HCT116 (cell line): ENCODE results near the gene CDC42BPB. TPM values are rescaled to one million over a fixed set of nuclear protein-coding genes. Genes with fewer than 3 reads are reported as not detected.
A peak's percentile ranks its signal among the peaks of the same experiment; 100 is the strongest.
"Not testable (repeated sequence)": the region's sequence is repeated elsewhere in the genome, so short reads cannot be mapped to it uniquely, and the experiment has no call there.

Source experiments
- ATAC-seq: fragments of 200-7000 bp; cut with Tn5 transposase; 2 replicates; pipeline ENCODE4 v1.9.1; 2020; ENCODE audit warnings: mild to moderate bottlenecking, moderate library complexity
- BruUV-seq: library from RNA; stranded (reverse); fragments of 400-500 nt; replicated peaks from 2 replicates; lab custom pipeline; 2021; lab: Mats Ljungman, UMichigan
- CTCF ChIA-PET: fragments of 300-600 bp; sonication (Branson Sonifier 250); formaldehyde crosslinking; loops from one replicate; lab custom pipeline; 2021; ENCODE audit warnings: antibody characterized with exemption; lab: Charles Lee
- POLR2A ChIA-PET: fragments of 300-600, 350-600 bp; sonication (Branson Sonifier 250); formaldehyde crosslinking; loops from one replicate; lab custom pipeline; 2021; ENCODE audit warnings: antibody characterized with exemption; lab: Charles Lee
- RAD21 ChIA-PET, 2 experiments: fragments of 300-600 bp; sonication (Branson Sonifier 250); formaldehyde crosslinking; loops; one replicate each; lab custom pipeline; 2023; ENCODE audit warnings: low total read pairs in 2 of 2; ENCODE audit not compliant: uncharacterized antibody in 2 of 2, unreplicated experiment in 2 of 2, low non-redundant PET in 1 of 2; lab: Charles Lee
- DNase-seq: peaks from one replicate; pipeline ENCODE4 v3.0.0-alpha.2; 2010; ENCODE audit warnings: low read depth, low spot score
- H2AFZ ChIP-seq: fragments of 200-600 bp; shearing (Covaris generic), sonication (generic); 2 replicates; pipeline ENCODE4 v1.6.1; 2017; ENCODE audit warnings: low read depth, mixed run types, mixed read lengths, antibody characterized with exemption, low read length; ENCODE audit not compliant: poor library complexity, severe bottlenecking
- H3K27ac ChIP-seq: 2 replicates; pipeline ENCODE4 v1.5.1; 2012; ENCODE audit warnings: low read depth, low read length
- H3K27me3 ChIP-seq: fragments of 200-600 bp; sonication (generic); 2 replicates; pipeline ENCODE4 v1.6.1; 2016; ENCODE audit warnings: mixed run types, low read length, mixed read lengths; ENCODE audit not compliant: insufficient read depth
- H3K36me3 ChIP-seq, 2 experiments: fragments of 200-500 bp in 1 of 2; fragments of 200-600 bp in 1 of 2; sonication (Bioruptor generic) in 1 of 2; sonication (generic) in 1 of 2; 2 replicates each; pipeline versions ENCODE4 v1.5.1 to v1.6.1; 2014 to 2016; ENCODE audit warnings: low read length in 2 of 2, inconsistent platforms in 1 of 2, mixed read lengths in 1 of 2, mixed run types in 1 of 2; ENCODE audit not compliant: insufficient read depth in 2 of 2, control insufficient read depth in 1 of 2
- H3K4me1 ChIP-seq, 2 experiments: fragments of 200-600 bp in 1 of 2; sonication (generic) in 1 of 2; 2 replicates each; pipeline versions ENCODE4 v1.5.1 to v1.6.1; 2012 to 2017; ENCODE audit warnings: low read length in 2 of 2, inconsistent platforms in 1 of 2, mild to moderate bottlenecking in 1 of 2, mixed read lengths in 1 of 2, mixed run types in 1 of 2, moderate library complexity in 1 of 2; ENCODE audit not compliant: insufficient read depth in 2 of 2, control insufficient read depth in 1 of 2
- H3K4me2 ChIP-seq: fragments of 200-600 bp; sonication (generic); 2 replicates; pipeline ENCODE4 v1.6.1; 2017; ENCODE audit warnings: mixed run types, low read length, mixed read lengths
- H3K4me3 ChIP-seq, 2 experiments: fragments of 200-600 bp in 1 of 2; sonication (generic) in 1 of 2; replicated peaks in 1 of 2; 2 replicates each; pipeline ENCODE4 v1.5.1; 2011 to 2016; ENCODE audit warnings: low read length in 2 of 2, control low read depth in 1 of 2, low read depth in 1 of 2, mild to moderate bottlenecking in 1 of 2, mixed read lengths in 1 of 2, mixed run types in 1 of 2
- H3K79me2 ChIP-seq: fragments of 200-600 bp; sonication (generic); 2 replicates; pipeline ENCODE4 v1.6.1; 2017; ENCODE audit warnings: mild to moderate bottlenecking, mixed run types, low read length, moderate library complexity, mixed read lengths; ENCODE audit not compliant: insufficient read depth
- H3K9ac ChIP-seq: fragments of 200-600 bp; sonication (generic); 2 replicates; pipeline ENCODE4 v1.6.1; 2016; ENCODE audit warnings: low read length, mixed read lengths
- H3K9me2 ChIP-seq: fragments of 200-600 bp; sonication (generic), shearing (Covaris generic); 2 replicates; pipeline ENCODE4 v1.6.1; 2017; ENCODE audit warnings: mixed run types, mild to moderate bottlenecking, moderate library complexity; ENCODE audit not compliant: insufficient read depth
- H3K9me3 ChIP-seq, 2 experiments: fragments of 200-500 bp in 1 of 2; fragments of 200-600 bp in 1 of 2; sonication (Bioruptor generic) in 1 of 2; sonication (generic) in 1 of 2; 2 replicates each; pipeline ENCODE4 v1.6.1; 2014 to 2017; ENCODE audit warnings: low read length in 2 of 2, mixed read lengths in 2 of 2, inconsistent platforms in 1 of 2, low read depth in 1 of 2, mild to moderate bottlenecking in 1 of 2, mixed run types in 1 of 2, moderate library complexity in 1 of 2; ENCODE audit not compliant: control insufficient read depth in 1 of 2, insufficient read depth in 1 of 2
- H4K20me1 ChIP-seq: fragments of 200-600 bp; sonication (generic), shearing (Covaris generic); 2 replicates; pipeline ENCODE4 v1.6.1; 2017; ENCODE audit warnings: mixed run types, mild to moderate bottlenecking, moderate library complexity; ENCODE audit not compliant: insufficient read depth
- POLR2AphosphoS5 ChIP-seq: IDR thresholded peaks from 2 replicates; pipeline ENCODE4 v1.6.1; 2011; ENCODE audit warnings: mild to moderate bottlenecking, low read depth, low read length, moderate library complexity
- SIN3A ChIP-seq: IDR thresholded peaks from 2 replicates; pipeline ENCODE4 v1.6.1; 2012; ENCODE audit warnings: low read depth
- ZNF274 ChIP-seq: fragments of 200-500 bp; sonication (Bioruptor generic); IDR thresholded peaks from 2 replicates; pipeline ENCODE4 v1.6.1; 2014; ENCODE audit warnings: mild to moderate bottlenecking, low read depth, low read length, inconsistent platforms
- intact Hi-C: fragments of 100-400 bp; cut with micrococcal nuclease; formaldehyde crosslinking; loops from 2 replicates; pipeline ENCODE4 v1.10.0; 2022
- total RNA-seq: library from RNA; stranded (reverse); gene quantifications from one replicate; pipeline ENCODE4 v1.2.1, GENCODE V29; 2021; ENCODE audit not compliant: unreplicated experiment

The CDC42BPB gene
- total RNA-seq, 1 experiment from 2014 or later, result 85.6 TPM

DNA sequence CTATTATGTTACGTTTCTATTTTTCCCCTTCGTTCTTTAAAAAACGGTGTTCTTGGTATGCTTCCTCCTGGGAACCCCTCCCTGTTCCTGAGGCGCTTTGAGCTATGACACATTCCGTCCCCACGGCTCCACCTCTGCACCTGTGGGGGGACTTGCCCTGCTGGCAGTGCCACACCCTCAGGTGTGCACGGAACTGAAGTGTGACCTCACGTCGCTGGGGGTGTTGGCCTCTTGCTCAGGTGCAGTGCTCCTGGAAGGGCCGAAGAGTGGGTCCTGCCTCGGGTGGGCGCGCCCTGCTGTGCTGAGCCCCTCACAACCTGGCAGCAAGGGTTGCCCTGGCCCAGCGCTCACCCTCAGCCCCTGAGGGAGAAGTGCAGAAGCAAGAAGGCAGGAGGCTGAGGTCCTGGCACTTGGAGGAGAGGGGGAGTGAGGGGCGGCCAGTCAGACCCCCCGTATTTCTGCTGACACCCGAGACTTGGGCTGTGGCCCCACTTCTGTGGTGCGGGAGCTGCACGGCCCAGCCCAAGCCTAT is 129.9 kb downstream of the CDC42BPB start:
- CTCF ChIA-PET, result interaction anchor here (1.0 kb wide), 1 partner anchor 233 kb away, joined by 3 read pairs; no protein-coding TSS in a partner anchor
- Histone ChIP-seq H3K27me3 (no peaks in the 10 kb centered on the region), H3K4me2 (peak overlapping the region; percentile 99), H4K20me1 (no peaks in the 10 kb centered on the region), H3K79me2 (no peaks in the 10 kb centered on the region), H3K27ac (peak overlapping the region; percentile 46; the same call in 1 of the 2 replicates), H3K36me3 (no peaks in the 10 kb centered on the region), H3K4me3 (peak overlapping the region; percentile 47 to 64), H3K9me3 (no peaks in the 10 kb centered on the region), H2AFZ (no peak overlapping the region), H3K9ac (peak overlapping the region; percentile 75), H3K4me1 (peaks cover 22 to 38% of the 10 kb centered on the region in 2 experiments), H3K9me2 (no peaks in the 10 kb centered on the region)
- BruUV-seq, result no TSS peak
- RAD21 ChIA-PET, result no interaction called here
- intact Hi-C loops, result loop anchor here (10.0 kb wide), 1 partner anchor 403 kb away; no protein-coding TSS in a partner anchor
- peak; percentile 39 for DNase-seq
- POLR2A ChIA-PET, result no interaction called here
- peak; percentile 53 for ATAC-seq
- TF ChIP-seq ZNF274 (no peak), POLR2AphosphoS5 (peak; percentile 31; the same call in 1 of the 2 replicates), SIN3A (no peak)

DNA sequence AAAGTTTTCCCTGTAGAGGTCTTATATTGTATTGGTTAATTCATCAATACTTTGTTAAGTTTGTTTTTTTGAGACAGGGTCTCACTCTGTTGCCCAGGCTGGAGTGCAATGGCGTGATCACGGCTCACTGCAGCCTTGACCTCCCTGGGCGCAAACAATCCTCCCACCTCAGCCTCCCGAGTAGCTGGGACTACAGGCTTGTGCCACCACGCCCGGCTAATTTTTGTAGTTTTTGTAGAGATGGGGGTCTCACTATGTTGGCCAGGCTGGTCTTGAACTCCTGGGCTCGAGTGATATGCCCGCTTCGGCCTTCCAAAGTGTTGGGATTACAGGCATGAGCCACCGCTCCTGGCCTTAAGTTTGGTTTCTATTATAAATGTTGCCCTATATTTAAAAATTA is 130.5 kb downstream of the CDC42BPB start:
- H3K9me3 ChIP-seq, DNase-seq, H3K9ac ChIP-seq, H4K20me1 ChIP-seq, H3K36me3 ChIP-seq, H3K79me2 ChIP-seq, H3K27ac ChIP-seq, RAD21 ChIA-PET, BruUV-seq, ATAC-seq, H3K9me2 ChIP-seq, POLR2A ChIA-PET, H3K4me3 ChIP-seq, H3K27me3 ChIP-seq, H2AFZ ChIP-seq: not testable (repeated sequence)
- H3K4me2 ChIP-seq, result peak overlapping the region; percentile 99
- intact Hi-C loops, result loop anchor here (10.0 kb wide), 1 partner anchor 402 kb away; no protein-coding TSS in a partner anchor
- H3K4me1 ChIP-seq, result peaks cover 22 to 38% of the 10 kb centered on the region in 2 experiments
- CTCF ChIA-PET, result interaction anchor here (1.0 kb wide), 1 partner anchor 233 kb away, joined by 3 read pairs; no protein-coding TSS in a partner anchor
